Anterior cingulate cortex (tissue), 58 donors: ENCODE data around the gene EXTL1.

ENCODE experiments used
- DNase-seq, 58 donors: peaks; one replicate each; lab custom pipeline; 2025; lab: John Stamatoyannopoulos, UW

EXTL1 gene

DNA sequence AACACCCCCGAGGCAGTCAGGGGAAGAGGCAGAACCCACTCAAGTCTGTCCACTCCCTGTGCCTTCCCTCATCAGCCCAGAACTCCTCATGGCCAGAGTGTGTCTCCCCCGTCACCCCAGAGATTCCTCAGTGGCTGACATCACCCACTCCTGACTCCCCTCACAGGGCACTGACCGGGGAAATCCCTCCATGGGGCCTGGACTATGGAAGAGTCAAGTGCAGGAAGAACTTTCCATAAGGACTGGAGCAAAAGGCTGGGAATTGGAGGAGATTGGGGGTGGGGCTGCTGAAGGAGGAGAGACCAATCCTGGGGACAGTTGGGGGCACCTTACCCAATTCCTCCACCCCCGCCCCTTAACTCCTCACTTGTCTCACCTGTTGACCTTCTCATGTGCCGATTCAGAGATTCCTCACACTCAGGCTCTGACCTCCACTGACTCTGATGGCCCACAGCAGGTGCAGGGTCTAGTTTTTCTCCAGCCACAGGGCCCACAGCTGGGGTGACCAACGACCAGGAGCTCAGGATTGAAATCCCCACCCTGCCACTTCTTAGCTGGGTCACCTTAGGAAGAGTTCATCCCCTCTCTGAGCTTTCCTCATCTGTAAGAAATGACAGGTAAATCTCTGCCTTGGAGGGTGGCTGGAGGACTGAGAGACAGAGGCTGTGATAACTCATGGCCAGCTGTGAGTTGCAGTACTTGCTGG, 481 bp upstream of the EXTL1 start:
- no peak for DNase-seq

DNA sequence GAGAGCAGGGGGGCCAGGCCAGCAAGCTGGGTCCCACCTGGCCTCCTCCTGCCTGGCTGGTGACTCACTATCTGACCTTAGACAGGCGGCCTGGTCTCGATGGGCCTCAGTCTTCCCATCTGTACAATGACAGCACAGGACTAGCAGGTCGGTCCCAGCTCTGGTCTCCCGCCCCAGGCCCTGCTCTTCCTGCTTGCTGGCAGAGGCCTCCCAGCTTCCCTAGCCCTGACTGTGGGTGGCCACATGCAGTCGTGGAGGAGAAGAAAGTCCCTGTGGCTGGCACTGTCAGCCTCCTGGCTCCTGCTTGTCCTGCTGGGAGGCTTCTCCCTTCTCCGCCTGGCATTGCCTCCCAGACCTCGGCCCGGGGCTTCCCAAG, 817 bp downstream of the EXTL1 start:
- no peak for DNase-seq

DNA sequence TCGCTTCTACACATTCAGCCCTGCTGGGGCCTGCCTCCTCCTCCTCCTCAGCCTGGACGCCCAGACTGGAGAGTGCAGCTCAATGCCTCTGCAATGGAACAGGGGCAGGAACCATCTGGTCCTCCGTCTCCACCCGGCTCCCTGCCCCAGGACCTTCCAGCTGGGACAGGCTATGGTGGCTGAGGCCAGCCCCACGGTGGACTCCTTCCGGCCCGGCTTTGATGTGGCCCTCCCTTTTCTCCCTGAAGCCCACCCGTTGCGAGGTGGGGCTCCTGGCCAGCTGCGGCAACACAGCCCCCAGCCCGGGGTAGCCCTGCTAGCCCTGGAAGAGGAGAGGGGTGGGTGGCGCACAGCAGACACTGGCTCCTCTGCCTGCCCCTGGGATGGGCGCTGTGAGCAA, 1.4 kb downstream of the EXTL1 start:
- peak in 1 of 58 donors; percentile 20 for DNase-seq

DNA sequence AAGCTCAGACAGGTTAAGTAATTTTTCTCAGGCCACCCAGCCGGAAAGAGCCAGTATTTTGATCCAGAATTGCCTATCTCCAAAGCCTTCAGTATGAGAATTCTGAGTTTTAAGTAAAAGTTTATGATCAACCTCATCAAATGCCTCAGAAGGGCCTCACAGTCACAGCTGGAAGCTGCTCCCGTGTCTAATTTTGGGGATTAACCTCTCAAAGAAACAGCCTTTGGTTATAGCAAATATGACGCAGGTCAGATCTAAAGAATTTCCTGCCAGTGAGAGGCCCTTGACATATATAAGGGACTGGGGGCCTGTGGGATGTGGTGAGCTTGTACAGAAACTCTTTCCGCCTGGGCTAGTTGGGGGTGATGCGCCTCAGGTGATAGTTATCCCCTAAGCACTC, 2.3 kb downstream of the EXTL1 start:
- no peak for DNase-seq

DNA sequence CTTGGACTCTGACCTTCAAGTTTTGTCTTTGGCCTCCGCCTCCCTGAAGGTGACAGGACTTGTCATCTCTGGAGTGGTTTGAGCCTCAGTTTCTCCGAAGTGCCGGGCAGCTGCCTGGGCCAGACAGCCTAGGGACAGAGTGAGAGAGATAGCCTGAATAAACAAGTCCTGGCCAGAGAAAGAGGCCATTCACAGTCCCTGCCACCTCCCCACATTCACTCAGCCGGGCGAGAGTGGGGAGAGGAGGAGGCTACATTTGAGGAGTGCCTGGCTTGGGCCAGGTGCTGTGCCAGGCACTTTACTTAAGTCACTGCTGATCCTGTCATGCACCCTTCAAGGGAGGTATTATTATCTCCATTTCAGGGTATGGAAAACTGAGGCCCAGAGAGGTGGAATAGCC, 3.5 kb downstream of the EXTL1 start:
- DNase-seq, result peak in 3 of 58 donors; percentile 11 to 20 (median 15)

DNA sequence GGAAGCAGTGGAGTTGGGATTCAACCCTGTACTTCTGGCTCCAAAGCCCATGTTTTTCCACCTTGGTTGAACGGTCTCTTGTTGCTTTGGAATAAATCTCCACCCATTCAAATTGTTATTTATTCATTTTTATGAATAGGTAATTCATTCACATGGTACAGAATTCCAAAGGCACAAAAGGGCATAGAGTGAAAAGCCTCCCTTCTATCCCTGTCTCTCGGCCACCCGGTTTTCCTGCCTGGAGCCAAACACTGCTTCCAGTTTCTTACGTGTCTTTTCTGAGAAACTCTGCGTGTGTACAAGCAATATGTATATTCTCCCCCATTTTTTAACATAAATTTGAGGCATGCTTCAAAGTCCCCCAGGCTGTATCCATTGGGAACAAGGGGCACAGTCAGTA, 3.9 kb downstream of the EXTL1 start:
- no peak for DNase-seq

DNA sequence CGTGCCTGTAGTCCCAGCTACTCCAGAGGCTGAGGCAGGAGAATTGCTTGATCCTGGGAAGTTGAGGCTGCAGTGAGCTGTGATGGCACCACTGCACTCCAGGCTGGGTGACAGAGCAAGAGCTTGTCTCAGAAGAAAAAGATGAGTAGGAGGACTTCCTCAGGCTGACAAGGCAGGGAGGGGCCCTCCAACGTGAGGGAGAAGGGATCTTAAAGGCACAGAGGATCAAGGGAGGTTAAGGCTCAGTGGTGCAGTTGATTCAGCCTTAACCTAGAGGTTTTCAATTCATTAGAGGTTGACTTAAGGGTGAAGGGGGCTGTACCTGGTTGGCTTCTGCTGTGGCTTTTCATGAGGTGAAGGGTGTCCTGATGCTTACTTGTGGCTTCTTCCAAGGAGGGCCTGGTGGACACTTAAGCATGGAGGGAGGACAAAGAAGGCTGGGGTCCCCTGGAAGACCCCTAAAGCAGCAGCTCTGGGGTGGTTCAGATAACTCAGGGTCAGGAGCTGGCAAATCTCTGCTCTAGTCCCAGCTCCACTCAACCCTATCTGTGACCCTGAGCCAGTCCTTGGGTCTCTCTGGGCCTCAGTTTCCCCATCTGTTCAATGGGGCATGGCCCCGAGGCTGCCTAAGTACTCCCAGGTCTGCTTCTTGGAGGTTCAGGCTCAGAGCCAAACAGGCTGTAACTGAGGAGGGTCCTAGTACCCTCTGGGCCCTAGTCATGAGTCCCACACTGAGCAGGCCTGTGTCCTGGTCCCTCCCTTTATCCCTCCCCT, 6.3 kb downstream of the EXTL1 start:
- peak in 9 of 58 donors; percentile 16 to 48 (median 33) for DNase-seq

DNA sequence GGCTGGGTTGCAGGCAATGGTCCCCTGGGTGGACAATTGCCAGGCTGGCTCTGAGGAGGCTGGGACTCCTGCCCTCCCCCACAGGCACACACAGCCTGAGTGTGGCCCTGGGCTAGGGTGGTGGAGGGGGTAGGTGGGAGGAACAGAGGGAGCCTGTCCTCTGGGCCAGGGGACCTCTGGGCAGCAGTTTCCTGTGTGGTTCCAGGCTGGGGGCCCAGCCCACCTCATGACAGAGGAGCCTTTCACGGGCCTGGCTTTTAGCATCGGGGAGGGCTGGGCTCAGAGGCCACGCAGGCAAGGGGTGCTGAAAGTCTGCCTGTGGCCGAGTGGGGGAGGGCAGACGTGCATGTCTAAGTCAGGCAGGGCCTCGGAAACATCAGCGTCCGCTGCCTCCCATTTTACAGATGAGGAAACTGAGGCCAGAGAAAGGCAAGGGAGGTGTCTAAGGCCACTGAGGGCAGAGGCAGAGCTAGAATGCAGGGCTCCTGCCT, 7.0 kb downstream of the EXTL1 start:
- DNase-seq, result peak in 6 of 58 donors; percentile 15 to 29 (median 22)

DNA sequence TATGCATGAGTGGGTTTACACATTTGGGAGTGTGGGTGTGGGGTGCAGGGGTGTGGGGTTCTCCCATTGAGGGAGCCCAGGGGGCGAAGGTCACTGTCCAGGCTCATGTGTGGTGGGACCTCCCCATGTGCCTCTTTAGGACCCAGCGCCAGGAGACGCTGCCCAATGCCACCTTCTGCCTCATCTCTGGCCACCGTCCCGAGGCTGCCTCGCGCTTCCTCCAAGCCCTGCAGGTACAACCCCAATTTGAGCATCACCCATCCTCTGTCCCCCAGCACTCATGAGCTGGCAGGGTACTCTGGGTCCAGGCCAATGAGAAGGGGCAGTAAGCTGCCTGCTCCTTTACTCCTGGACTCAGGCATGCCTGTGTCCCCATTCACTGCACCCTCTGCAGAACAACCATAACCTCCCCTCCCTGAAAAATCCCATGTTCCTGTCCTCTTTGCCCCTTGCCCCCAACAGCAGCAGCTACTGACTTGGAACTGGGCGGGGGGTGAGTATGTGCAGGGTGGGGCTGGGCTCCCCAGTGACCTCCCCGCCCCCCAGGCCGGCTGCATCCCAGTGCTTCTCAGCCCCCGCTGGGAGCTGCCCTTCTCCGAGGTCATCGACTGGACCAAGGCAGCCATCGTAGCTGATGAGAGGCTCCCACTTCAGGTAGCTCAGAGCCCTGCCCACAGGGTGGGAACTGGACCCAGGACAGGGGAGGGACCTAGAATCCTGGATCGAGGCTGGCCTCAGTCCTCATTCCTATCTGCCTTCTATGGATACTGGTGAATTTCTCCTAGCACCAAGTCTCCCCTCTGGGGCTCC, 7.7 kb downstream of the EXTL1 start:
- no peak for DNase-seq

DNA sequence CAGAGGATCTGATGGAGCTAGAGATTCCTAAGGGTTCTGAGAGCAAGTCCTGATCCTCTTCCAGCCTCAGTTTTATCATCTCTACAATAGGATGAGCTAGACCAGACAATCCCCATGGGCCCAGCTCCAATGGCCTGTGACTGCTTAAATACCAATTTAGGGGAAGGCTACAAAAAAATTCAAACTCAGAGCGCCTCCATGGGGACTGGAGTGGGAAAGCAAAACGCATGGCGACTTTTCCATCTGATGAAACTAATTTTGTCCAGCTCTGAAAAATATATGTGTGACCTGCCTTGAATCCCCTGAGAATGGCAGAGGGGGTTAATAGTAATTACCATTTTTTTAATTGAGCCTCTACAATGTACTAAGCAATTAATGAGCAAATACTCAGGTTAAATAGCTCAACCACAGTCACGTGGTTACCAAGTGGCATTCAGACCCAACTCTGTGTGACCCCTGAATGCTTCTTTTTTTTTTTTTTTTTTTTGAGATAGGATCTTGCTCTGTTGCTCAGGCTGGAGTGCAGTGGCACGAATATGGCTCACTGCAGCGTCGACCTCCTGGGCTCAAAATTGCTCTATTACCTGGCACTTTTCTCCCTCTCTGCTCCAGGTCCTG, 8.4 kb downstream of the EXTL1 start:
- DNase-seq, result no peak

DNA sequence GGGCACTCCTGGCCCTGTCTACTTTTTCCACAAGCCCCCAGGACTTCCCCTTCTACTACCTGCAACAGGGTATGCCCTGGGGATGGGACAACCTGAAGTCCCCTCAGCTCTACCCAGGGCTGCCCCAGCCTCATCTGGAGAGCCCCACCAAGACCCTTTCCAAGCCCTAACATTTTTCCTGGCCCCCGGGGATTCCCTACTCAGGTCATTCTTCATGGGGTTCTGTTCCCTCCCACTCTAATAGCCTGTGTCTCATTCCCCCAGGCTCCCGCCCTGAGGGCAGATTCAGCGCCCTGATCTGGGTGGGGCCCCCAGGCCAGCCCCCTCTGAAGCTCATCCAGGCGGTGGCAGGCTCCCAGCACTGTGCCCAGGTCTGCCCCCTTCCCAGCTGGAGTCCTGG, 9.6 kb downstream of the EXTL1 start:
- DNase-seq, result no peak

DNA sequence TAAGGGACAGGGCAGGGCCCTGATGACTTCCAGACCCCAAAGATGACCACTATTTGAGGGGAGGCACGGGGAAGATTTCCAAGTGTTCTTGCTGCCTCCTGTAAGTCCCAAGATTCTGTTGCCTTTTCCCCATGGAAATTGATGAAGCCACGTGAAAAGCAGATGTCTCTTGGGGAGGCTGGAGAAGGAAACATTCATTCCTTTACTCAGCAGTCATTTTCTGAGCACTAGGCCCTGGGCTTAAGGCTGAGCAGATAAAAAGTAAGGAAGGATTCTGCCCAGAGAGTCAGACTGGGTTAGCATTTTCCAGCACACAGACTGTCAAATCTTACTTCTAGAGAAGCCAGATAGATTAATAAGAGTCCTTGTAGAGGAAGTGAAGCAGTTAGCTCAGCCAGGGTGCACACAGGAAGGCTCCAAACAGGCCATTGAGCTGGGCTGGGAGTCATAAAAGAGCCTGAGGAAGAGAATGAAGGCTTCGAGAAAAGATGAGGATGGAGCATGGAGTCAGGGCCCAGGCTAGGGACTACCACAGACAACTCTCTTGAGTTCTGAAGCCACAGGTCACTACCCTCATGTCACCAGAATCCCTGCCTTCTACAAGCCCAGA, 10.1 kb downstream of the EXTL1 start:
- no peak for DNase-seq

DNA sequence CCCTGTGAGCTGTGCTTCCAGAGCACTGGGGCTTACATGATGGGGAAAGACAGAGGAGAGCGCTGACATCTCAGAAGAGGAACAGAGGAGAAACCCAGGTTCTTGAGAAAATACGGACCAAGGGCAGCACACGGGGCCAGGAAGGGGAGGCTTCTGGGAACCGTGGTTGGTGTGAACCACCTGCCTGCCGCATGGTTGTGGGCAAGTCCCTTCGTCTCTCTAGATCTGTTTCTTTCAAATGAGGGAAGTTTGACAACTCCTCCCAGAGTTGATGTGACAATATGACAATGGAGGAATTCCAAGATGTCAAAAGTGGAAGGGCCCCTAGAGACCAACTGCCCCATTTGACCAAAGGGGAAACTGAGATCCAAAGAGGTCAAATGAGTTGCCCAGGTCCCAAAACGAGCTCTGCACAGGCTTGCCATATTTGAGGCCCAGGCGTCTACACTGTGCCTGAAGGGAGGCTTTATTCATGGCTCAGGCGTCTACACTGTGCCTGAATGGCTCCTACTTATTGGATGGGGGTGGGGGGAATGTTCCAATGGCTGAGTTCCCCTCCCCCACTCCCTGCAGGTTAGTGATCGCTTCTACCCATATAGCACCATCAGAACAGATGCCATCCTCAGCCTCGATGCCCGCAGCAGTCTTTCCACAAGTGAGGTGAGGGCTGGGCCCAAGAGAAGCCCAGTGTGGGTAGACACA, 11.2 kb downstream of the EXTL1 start:
- DNase-seq, result no peak

DNA sequence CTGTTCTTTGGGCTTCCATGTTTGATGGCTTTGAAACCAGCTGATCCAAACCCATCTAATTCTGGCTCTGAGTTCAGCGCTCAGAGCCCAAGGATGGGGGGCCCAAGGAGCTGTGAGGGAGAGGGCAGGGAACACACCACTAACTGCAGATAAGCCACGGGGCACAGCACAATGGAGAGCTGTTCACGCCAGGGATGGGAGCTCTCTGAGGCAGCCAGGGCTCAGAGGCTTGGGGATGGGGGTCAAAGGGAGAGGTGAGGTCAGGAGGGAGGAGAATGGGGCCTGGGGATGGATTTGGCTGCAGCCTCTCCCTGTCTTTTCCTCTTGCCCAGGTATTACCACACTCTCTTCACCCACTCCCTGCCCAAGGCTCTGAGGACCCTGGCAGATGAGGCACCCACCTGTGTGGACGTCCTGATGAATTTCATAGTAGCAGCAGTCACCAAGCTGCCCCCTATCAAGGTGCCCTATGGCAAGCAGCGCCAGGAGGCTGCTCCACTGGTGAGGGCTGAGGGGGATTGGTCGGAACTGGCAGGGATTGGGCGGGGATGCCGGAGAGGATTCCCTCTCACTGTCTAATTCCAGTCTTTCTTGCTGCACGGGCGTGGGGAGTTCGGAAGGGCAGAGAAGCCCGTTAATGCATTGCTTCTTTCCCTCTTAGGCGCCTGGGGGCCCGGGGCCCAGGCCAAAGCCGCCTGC, 13.1 kb downstream of the EXTL1 start:
- DNase-seq, result no peak

DNA sequence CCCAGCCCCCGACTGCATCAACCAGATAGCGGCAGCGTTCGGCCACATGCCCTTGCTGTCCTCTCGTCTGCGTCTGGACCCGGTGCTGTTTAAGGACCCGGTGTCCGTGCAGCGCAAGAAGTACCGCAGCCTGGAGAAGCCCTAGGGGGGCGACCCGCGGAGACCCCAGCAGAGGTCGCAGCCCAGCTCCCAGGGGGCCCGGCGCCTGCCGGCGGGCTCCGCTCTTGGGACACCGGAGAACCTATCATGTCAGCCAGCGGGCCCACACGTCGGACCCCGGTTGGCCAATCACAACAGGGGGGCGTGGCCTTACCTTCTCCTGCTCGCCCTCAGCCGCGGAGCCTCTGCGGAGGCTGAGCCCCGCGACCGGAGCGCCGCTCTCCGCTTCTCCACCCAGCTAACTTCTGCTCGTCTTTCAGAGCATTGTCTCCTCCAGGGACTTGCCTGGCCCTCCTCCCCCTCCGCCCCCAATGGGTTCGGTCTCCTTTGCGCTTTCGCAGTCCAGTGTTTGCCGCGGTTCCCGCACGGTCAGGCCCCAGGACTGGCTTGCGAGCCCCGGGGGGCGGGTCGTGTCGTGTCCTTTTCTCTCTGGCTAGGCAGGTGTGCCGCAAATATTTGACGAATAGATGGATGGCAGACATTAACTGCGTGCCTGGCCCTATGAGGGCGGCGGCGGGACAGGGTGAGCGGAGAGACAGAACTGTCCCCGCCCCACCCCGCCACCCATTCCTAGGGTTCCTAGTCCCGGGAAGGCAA, 13.8 kb downstream of the EXTL1 start:
- DNase-seq, result peak in 57 of 58 donors; percentile 54 to 95 (median 87)

DNA sequence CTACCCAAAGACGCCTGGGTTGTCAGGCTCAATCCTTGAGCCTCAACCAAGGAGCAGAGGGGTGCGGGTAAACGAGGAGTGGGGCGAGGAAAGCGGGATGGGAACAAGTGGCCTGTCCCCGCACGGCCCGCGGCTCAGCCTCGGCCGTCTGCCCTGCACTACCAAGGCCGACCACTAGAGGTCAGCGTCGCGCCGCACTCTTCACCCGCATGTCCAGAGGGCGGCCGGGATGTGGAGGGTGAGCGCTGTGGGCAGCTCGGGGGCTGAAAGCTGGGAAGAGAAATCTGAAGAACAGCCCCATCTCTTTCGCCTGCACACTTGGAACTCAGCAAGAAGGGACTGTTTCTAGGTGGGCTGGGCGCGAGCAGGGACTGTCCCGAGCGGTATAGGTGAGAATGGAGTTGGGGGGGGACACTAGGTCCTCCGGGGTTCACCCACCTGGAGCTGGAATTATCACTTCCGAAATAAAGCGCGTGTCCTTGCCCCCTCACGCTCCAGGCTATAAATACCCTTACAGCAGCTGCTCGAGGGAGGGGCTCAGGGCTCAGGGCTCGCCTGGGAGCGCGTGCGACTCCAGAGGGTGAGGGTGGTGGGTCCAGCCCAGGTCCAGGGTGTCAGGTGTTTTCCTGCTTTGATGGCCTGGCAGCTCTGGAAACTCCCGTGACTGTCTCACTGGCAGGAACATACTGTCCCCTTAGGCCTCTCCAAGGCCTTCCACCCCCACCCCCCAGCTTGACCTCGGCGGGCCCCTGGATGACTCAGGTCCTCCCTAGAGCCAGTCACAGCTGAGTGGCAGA, 14.6 kb downstream of the EXTL1 start:
- peak in 56 of 58 donors; percentile 19 to 83 (median 67) for DNase-seq

DNA sequence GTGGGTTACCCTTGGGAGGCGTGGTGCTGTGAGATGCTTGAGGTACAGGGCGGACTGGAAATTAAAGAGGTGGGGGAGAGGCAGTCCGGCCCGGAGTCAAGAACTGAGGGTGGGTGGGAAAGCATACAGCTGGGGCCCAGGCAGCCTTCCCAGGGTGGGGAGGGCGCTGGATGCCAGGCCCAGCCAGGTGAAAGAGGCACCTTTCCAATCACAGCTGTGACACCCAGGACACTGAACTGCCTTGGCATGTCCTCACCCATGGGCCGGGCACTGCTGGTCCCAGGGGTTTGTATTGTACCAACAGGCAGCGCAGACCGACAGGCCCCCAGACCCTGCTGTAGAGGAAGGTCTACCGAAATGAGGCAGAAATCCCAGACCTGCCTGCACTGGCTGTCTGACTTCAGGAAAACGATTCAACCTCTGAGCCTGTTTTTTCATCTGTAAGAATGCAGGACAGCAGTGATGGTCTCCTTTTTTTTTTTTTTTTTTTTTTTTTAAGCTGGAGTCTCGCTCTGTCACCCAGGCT, 15.2 kb downstream of the EXTL1 start:
- no peak for DNase-seq
